Esophagus muscularis mucosa (tissue), 4 donors: ENCODE results near the gene PDE6H.

Source experiments
- CTCF ChIP-seq, 3 experiments: fragments of 200-600 bp in 2 of 3; fragments of 450-650 bp in 1 of 3; sonication (generic) in 2 of 3; IDR thresholded peaks; one replicate each; pipeline ENCODE4 v1.5.1; 2017 to 2019; ENCODE audit warnings: antibody characterized with exemption in 3 of 3, mild to moderate bottlenecking in 2 of 3, moderate library complexity in 1 of 3
- EP300 ChIP-seq: sonication (generic); formaldehyde crosslinking; IDR thresholded peaks from one replicate; pipeline ENCODE4 v1.6.1; 2017; ENCODE audit warnings: antibody characterized with exemption
- POLR2A ChIP-seq: fragments of 450-650 bp; IDR thresholded peaks from one replicate; pipeline ENCODE4 v1.6.1; 2017; ENCODE audit warnings: antibody characterized with exemption, moderate library complexity, mild to moderate bottlenecking, low read depth
- POLR2AphosphoS5 ChIP-seq, 2 donors: sonication (generic); formaldehyde crosslinking; IDR thresholded peaks; one replicate each; pipeline ENCODE4 v1.6.1; 2017; ENCODE audit warnings: antibody characterized with exemption in 2 of 2

GRCh38 chr12:14981049-14981448 lies 8.2 kb downstream of the PDE6H start:
- TF ChIP-seq CTCF (IDR thresholded peaks at IDR 0.05): no peak
- no peak for TF ChIP-seq POLR2AphosphoS5 (IDR thresholded peaks at IDR 0.05)
- no peak for TF ChIP-seq POLR2A
- no peak for TF ChIP-seq EP300
